DND-41 (cell line): ENCODE measurements around the gene HCN1.

Source experiments
- ATAC-seq: fragments of 200-7000 bp; cut with Tn5 transposase; 3 replicates; pipeline ENCODE4 v1.9.1; 2021; ENCODE audit warnings: low read depth; ENCODE audit not compliant: insufficient read depth
- DNase-seq: peaks from one replicate; pipeline ENCODE4 v3.0.0-alpha.2; 2020
- H2AFZ ChIP-seq: 2 replicates; pipeline ENCODE4 v1.6.0; 2012; ENCODE audit warnings: low read depth, low read length
- H3K27ac ChIP-seq: 2 replicates; pipeline ENCODE4 v1.5.1; 2012; ENCODE audit warnings: low read length, inconsistent platforms
- H3K27me3 ChIP-seq: fragments of 200-600 bp; sonication (generic); 2 replicates; pipeline ENCODE4 v1.6.0; 2012; ENCODE audit warnings: low read length, mild to moderate bottlenecking, inconsistent platforms; ENCODE audit not compliant: insufficient read depth, poor library complexity
- H3K36me3 ChIP-seq: 2 replicates; pipeline ENCODE4 v1.5.1; 2012; ENCODE audit warnings: low read length, inconsistent platforms; ENCODE audit not compliant: insufficient read depth
- H3K4me1 ChIP-seq: 2 replicates; pipeline ENCODE4 v1.5.1; 2012; ENCODE audit warnings: mild to moderate bottlenecking, low read length; ENCODE audit not compliant: insufficient read depth
- H3K4me2 ChIP-seq: 2 replicates; pipeline ENCODE4 v1.6.0; 2012; ENCODE audit warnings: mild to moderate bottlenecking, moderate library complexity, low read length, inconsistent platforms; ENCODE audit not compliant: insufficient read depth
- H3K4me3 ChIP-seq, 2 experiments: fragments of 200-600 bp in 1 of 2; shearing (Covaris generic) in 1 of 2; 2 replicates each; pipeline ENCODE4 v1.5.1; 2012 to 2016; ENCODE audit warnings: inconsistent platforms in 2 of 2, low read length in 2 of 2, mild to moderate bottlenecking in 2 of 2, low read depth in 1 of 2, moderate library complexity in 1 of 2
- H3K79me2 ChIP-seq: 2 replicates; pipeline ENCODE4 v1.6.0; 2012; ENCODE audit warnings: low read length, inconsistent platforms; ENCODE audit not compliant: insufficient read depth
- H3K9ac ChIP-seq: 2 replicates; pipeline ENCODE4 v1.6.0; 2012; ENCODE audit warnings: low read depth, mild to moderate bottlenecking, inconsistent platforms, low read length, moderate library complexity
- H3K9me3 ChIP-seq: 2 replicates; pipeline ENCODE4 v1.5.1; 2012; ENCODE audit warnings: low read length, moderate library complexity, mild to moderate bottlenecking, inconsistent platforms; ENCODE audit not compliant: insufficient read depth, severe bottlenecking
- H4K20me1 ChIP-seq: 2 replicates; pipeline ENCODE4 v1.6.0; 2012; ENCODE audit warnings: low read length; ENCODE audit not compliant: insufficient read depth
- EZH2 ChIP-seq: IDR thresholded peaks from 3 replicates; pipeline ENCODE4 v1.6.1; 2012; ENCODE audit warnings: borderline replicate concordance, low read depth, mild to moderate bottlenecking, moderate library complexity, low read length, inconsistent platforms; ENCODE audit not compliant: severe bottlenecking
- TF ChIP-seq, protein P1 (sequence below): IDR thresholded peaks from 2 replicates; pipeline ENCODE4 v1.5.1; 2012; ENCODE audit warnings: borderline replicate concordance, low read length, moderate library complexity, mild to moderate bottlenecking; ENCODE audit not compliant: poor library complexity, severe bottlenecking; ENCODE audit errors: extremely low read depth

Gene HCN1

GRCh38 chr5:45414620-45415573 is 281.3 kb downstream of the HCN1 start:
- H3K27me3 ChIP-seq, result no peaks in the 10 kb centered on the region
- no peak overlapping the region for H2AFZ ChIP-seq
- H3K4me1 ChIP-seq, result no peaks in the 10 kb centered on the region
- no peaks in the 10 kb centered on the region for H3K79me2 ChIP-seq
- DNase-seq (no peak), ATAC-seq (no peak)
- no peak overlapping the region for H3K9ac ChIP-seq
- TF ChIP-seq, protein P1, sequence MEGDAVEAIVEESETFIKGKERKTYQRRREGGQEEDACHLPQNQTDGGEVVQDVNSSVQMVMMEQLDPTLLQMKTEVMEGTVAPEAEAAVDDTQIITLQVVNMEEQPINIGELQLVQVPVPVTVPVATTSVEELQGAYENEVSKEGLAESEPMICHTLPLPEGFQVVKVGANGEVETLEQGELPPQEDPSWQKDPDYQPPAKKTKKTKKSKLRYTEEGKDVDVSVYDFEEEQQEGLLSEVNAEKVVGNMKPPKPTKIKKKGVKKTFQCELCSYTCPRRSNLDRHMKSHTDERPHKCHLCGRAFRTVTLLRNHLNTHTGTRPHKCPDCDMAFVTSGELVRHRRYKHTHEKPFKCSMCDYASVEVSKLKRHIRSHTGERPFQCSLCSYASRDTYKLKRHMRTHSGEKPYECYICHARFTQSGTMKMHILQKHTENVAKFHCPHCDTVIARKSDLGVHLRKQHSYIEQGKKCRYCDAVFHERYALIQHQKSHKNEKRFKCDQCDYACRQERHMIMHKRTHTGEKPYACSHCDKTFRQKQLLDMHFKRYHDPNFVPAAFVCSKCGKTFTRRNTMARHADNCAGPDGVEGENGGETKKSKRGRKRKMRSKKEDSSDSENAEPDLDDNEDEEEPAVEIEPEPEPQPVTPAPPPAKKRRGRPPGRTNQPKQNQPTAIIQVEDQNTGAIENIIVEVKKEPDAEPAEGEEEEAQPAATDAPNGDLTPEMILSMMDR, result no peak
- no peak for TF ChIP-seq EZH2
- H4K20me1 ChIP-seq, result no peaks in the 10 kb centered on the region
- H3K4me2 ChIP-seq, result no peak overlapping the region
- H3K4me3 ChIP-seq, result no peak overlapping the region
- H3K36me3 ChIP-seq, result no peaks in the 10 kb centered on the region
- H3K9me3 ChIP-seq, result no peaks in the 10 kb centered on the region
- no peak overlapping the region for H3K27ac ChIP-seq

DNA sequence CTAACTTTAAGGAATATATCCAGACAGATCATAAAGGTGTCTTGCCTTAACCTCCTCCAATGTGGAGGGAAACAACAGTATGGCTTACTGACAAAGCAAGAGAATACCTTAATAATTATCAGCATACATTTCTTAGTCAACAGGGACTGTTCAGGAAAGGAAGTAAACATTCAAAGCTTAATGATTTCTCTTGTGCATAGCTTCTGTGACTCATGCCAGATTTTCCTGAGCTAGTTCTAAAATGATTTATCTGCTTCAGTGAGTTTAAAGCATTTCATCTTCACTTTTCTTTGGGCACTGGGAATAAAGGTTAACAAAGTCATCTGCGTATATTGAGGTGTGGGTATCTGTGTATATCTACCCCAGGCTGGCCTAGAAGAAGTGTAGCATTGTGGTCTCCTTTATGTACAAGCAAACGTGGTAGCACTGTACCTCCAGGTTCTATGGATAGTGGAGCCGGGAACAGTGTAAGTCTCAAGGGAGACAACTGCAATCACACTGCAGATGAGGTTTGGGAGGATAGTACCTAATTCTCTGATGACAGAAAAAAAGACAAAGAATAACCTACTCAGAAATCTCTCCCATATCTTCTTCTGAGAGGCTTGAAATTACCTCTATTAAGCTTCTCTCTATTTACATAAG is 284.1 kb downstream of the HCN1 start:
- H4K20me1 ChIP-seq, result no peaks in the 10 kb centered on the region
- no peaks in the 10 kb centered on the region for H3K79me2 ChIP-seq
- no peaks in the 10 kb centered on the region for H3K27me3 ChIP-seq
- DNase-seq (no peak), ATAC-seq (no peak)
- no peak overlapping the region for H3K9ac ChIP-seq
- H3K4me3 ChIP-seq, result no peak overlapping the region
- TF ChIP-seq, protein P1, result no peak
- TF ChIP-seq EZH2, result no peak
- no peak overlapping the region for H2AFZ ChIP-seq
- no peaks in the 10 kb centered on the region for H3K36me3 ChIP-seq
- H3K27ac ChIP-seq, result no peak overlapping the region
- no peaks in the 10 kb centered on the region for H3K4me1 ChIP-seq
- no peak overlapping the region for H3K4me2 ChIP-seq
- no peaks in the 10 kb centered on the region for H3K9me3 ChIP-seq

DNA sequence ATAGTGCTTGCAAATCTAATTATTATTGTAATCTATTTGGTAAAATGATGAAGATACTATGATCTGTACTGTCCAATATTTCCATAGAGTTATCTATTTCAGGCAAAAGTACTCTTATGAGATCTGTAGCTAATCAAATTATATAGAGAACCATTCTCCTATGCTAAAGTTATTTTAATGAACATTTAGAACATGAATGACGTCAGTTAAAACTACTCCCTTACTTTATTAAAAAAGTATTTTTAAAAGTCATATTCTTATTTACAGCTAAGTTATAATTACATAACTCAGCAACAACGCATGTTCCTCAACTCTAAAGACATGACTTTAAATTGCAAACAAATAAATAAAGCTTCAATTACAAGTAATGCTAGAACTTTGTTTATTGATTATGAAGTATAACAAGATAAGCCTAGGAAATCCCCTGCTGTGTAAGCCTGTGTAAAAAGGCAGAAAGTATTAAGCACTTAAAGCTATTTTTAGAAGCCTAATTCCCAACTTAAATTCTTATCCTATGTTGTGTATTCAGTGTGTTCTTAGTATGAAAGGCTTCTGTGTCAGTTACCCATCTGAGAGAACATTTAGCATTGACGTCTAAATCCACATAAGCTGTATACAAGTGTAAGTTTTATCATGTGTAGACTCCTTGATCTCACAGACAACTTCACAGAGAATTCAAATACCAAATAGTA is 285.7 kb downstream of the HCN1 start:
- Histone ChIP-seq H3K36me3 (no peaks in the 10 kb centered on the region), H3K9me3 (no peaks in the 10 kb centered on the region), H3K27ac (no peak overlapping the region), H2AFZ (no peak overlapping the region), H3K4me2 (no peak overlapping the region), H3K9ac (no peak overlapping the region), H3K79me2 (no peaks in the 10 kb centered on the region), H4K20me1 (no peaks in the 10 kb centered on the region), H3K4me1 (no peaks in the 10 kb centered on the region), H3K4me3 (no peak overlapping the region), H3K27me3 (no peaks in the 10 kb centered on the region)
- DNase-seq, result no peak
- TF ChIP-seq, protein P1, result no peak
- no peak for TF ChIP-seq EZH2
- ATAC-seq, result no peak
